Retinal pigment epithelial cell (primary cell): Measurements from ENCODE around the gene LMO2.
"Not testable (repeated sequence)": the region's sequence is repeated elsewhere in the genome, so short reads cannot be mapped to it uniquely, and the experiment has no call there.

Experiments
- DNase-seq: peaks from one replicate; pipeline ENCODE4 v3.0.0-alpha.2; 2010; ENCODE audit warnings: low read depth
- H3K4me3 ChIP-seq: 2 replicates; pipeline ENCODE4 v1.5.1; 2011; ENCODE audit warnings: mild to moderate bottlenecking, low read length, control low read depth, moderate library complexity
- TF ChIP-seq, protein P1 (sequence below): conservative IDR thresholded peaks from 2 replicates; pipeline ENCODE4 v1.5.1; 2011; ENCODE audit warnings: low read depth, low read length, control low read depth, inconsistent platforms

LMO2 gene

DNA sequence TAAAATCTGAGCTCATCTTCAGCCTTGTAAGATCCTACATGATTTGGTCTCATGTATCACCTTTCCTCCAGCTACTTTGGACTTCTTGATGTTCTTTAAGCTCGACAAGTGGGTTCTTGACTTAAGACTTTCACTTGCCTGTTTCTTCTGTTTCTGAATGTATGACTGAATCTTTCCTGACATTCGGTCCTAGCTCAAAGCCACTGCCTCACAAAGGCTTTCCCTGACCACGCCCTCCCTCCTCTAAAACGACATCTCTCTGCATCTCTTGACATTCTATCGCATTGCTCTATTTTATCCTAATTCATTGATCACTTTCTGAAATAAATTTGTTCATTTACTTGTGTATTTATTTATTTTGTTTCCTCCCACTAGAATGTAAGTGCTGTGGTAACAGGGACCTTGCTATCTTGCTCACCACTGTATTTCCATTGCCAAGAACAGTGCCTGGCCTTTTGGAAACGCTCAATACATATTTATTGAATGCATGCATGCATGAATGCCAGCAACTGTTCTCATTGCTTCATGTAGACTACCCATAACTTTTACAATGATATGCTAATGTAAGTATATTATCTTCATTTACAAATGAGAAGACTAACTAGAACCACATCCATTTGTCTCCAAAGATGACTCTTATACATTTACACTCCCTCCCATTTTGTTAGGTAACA is 43.0 kb downstream of the LMO2 start:
- no peak for DNase-seq
- H3K4me3 ChIP-seq = no peak overlapping the region
- TF ChIP-seq, protein P1, sequence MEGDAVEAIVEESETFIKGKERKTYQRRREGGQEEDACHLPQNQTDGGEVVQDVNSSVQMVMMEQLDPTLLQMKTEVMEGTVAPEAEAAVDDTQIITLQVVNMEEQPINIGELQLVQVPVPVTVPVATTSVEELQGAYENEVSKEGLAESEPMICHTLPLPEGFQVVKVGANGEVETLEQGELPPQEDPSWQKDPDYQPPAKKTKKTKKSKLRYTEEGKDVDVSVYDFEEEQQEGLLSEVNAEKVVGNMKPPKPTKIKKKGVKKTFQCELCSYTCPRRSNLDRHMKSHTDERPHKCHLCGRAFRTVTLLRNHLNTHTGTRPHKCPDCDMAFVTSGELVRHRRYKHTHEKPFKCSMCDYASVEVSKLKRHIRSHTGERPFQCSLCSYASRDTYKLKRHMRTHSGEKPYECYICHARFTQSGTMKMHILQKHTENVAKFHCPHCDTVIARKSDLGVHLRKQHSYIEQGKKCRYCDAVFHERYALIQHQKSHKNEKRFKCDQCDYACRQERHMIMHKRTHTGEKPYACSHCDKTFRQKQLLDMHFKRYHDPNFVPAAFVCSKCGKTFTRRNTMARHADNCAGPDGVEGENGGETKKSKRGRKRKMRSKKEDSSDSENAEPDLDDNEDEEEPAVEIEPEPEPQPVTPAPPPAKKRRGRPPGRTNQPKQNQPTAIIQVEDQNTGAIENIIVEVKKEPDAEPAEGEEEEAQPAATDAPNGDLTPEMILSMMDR = no peak

DNA sequence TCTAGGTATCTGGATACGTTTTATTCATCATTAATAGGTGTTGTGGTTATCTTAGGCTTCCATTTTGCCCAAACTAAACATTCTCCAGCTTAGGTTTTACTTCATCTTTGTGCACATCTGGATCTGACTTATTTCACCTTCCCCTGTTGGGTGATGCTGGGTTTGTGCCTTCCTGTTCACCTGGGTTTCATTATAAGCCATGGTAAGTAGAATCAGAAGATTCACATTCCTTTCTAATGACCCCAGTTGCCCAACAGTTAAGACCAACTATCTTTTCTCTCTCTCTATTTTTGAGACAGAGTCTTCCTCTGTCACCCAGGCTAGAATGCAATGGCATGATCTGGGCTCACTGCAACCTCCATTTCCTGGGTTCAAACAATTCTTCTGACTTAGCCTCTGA is 44.6 kb downstream of the LMO2 start:
- TF ChIP-seq, protein P1 = no peak
- no peak for DNase-seq
- H3K4me3 ChIP-seq = no peak overlapping the region

DNA sequence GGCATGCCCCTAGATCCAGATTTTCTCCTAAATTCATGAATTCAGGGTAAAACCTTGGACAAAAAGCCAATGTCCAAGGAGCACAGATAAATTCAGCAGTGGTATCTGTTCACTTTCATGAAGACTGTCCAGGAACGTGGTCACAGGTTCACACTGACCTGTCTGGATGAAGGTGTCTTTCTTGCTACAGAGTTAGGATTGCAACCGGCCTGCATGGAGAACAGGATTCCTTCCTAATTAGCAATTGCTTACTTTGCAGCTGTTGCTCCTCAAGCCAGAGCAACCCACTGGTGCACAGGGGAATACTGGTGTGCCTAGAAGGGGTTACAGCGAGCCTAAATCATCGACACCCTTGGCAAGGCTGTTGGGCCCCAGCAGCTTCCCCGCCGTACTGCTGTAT is 47.6 kb downstream of the LMO2 start:
- no peak for DNase-seq
- TF ChIP-seq, protein P1 = no peak
- no peak overlapping the region for H3K4me3 ChIP-seq

DNA sequence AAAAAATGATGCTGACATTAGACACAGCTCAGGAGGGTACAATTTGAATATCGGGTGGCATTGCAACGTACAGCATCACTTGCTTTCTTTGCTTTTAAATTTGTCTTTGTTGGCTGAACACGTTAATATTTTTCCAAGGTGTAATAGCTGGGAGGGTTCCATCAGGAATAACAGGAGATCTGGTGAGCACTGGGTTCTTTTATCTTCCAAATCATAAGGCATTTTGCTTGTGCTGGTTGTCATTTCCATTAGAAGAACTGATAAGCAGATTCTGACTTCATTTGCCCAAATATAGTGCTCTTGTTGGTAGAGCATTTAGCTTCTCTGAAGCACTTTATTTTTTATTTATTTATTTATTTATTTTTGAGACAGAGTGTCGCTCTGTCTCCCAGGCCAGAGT is 48.9 kb downstream of the LMO2 start:
- TF ChIP-seq, protein P1 = no peak
- no peak overlapping the region for H3K4me3 ChIP-seq
- DNase-seq = no peak

DNA sequence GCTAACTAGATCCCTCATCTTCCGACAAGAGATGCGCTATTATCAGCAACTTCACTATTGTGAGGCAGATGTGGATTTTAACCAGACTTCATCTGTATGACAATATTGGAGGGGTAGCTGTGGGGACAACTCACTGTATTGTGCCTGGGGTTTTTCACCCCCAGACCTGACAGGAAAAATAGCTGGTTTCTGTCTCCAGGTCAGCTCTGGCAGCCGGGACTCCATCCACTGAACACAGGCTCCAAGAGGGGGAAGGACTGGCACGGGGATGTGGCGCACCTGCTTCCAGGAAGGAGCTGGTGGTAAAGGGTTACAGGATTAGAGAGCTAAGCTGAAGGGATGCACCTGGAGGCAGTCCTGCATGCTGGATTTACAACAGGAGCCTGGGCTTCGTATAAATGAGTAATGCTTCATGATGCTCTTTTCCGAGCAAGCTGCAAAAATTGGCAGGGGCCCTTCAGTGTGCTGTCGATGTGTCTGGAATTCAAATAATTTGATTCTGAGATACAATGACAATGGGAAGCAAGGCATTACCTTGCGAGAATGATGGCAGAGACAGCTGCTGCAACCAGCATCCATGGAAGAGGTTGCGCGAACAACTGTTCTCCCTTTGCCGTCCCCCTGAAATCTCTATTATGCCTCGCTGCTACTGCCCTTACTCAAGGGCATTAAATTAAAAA is 49.5 kb downstream of the LMO2 start:
- TF ChIP-seq, protein P1 = no peak
- H3K4me3 ChIP-seq = no peak overlapping the region
- no peak for DNase-seq

DNA sequence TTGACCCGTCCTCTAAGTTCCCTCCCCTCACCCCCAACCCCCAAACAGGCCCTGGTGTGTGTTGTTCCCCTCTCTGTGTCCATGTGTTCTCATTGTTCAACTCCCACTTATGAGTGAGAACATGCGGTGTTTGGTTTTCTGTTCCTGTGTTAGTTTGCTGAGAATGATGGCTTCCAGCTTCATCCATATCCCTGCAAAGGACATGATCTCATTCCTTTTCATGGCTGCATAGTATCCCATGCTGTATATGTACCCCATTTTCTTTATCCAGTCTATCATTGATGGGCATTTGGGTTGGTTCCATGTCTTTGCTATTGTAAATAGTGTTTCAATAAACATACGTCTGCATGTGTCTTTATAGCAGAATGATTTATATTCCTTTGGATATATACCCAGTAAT is 53.6 kb downstream of the LMO2 start:
- H3K4me3 ChIP-seq, DNase-seq: not testable (repeated sequence)

DNA sequence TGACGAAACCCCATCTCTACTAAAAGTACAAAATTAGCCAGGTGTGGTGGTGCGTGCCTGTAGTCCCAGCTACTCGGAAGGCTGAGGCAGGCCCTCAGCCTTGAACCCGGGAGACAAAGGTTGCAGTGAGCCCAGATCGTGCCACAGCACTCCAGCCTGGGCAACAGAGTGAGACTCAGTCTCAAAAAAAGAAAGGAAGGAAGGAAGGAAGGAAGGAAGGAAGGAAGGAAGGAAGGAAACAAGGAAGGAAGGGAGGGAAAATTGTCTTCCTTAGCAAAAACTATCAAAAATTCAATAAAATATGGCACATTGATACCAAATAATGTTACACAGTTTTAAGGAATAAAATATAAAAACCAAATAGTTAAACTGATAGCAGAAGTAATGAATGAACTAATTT is 54.5 kb downstream of the LMO2 start:
- not testable (repeated sequence) for H3K4me3 ChIP-seq, DNase-seq

DNA sequence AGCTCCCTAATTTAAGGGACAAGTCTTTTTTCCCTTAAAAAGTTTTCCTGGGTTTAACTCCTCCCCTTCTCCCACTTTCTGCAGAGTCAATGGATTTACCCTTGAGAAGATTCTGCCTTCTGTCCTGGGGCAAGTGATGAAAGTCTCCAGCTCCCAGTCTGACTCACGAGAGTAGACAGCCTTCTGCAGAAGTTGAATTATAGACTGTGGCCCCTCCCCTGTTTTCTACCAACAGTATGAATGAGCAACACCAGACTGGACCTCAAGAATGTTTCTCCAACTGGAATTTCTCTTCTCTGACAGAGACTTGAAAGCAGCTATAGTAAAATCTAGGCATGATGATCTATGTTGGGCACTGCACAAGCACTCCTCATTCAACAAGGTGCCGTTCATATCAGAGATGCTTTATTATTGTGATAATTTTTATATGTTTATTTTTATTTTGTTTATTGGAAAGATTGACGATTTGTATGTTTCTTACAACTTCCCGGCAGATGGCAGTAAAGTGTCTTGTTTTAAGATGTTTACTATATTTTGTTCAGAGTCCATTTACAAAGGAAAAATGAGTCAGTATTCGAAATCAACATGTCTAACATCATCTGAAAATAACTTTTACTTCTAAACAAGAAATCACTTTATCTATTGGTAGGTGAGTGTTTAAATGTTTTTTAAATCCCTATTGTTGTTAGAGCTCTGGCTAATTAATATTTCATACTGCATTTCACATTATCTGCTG is 56.6 kb downstream of the LMO2 start:
- TF ChIP-seq, protein P1 = no peak
- no peak for DNase-seq
- H3K4me3 ChIP-seq = no peak overlapping the region
